Activated T-cell treated with anti-CD3 and anti-CD28 coated beads, Interleukin-2, amount 50 U/mL, for 4 hours (primary cell): Measurements from ENCODE around the gene TAF1L. TPM values are rescaled to one million over a fixed set of nuclear protein-coding genes. Genes with fewer than 3 reads are reported as not detected.
"Not testable (repeated sequence)": the region's sequence is repeated elsewhere in the genome, so short reads cannot be mapped to it uniquely, and the experiment has no call there.

ENCODE experiments used
- ATAC-seq, 2 donors: fragments of 200-7000 bp; cut with Tn5 transposase; one replicate each; pipeline ENCODE4 v1.10.0; 2021
- DNase-seq: peaks from one replicate; pipeline ENCODE4 v3.0.0-alpha.2; 2020
- H3K27me3 Mint-ChIP-seq: one replicate; pipeline ENCODE4 v1.8.0; 2021; ENCODE audit warnings: low read depth, mixed read lengths
- H3K36me3 Mint-ChIP-seq: one replicate; pipeline ENCODE4 v1.8.0; 2022; ENCODE audit warnings: mixed read lengths; ENCODE audit not compliant: insufficient read depth
- H3K4me1 Mint-ChIP-seq: one replicate; pipeline ENCODE4 v1.8.0; 2021; ENCODE audit warnings: low read depth, mixed read lengths
- H3K4me3 Mint-ChIP-seq: one replicate; pipeline ENCODE4 v1.8.0; 2021; ENCODE audit warnings: mild to moderate bottlenecking, moderate library complexity, mixed read lengths
- H3K9me3 Mint-ChIP-seq: one replicate; pipeline ENCODE4 v1.8.0; 2021; ENCODE audit warnings: mixed read lengths
- total RNA-seq, 3 donors: library from RNA; stranded (reverse); gene quantifications; one replicate each; pipeline ENCODE4 v1.2.1, GENCODE V29; 2021

The TAF1L gene
- total RNA-seq, 3 donors from 2014 or later: 0.05 TPM; not detected in 2

GRCh38 chr9:32618261-32618660, 17.2 kb downstream of the TAF1L start:
- H3K36me3 Mint-ChIP-seq: no peaks in the 10 kb centered on the region
- H3K4me1 Mint-ChIP-seq: no peaks in the 10 kb centered on the region
- ATAC-seq: no peak
- H3K27me3 Mint-ChIP-seq: peaks cover 28% of the 10 kb centered on the region
- H3K9me3 Mint-ChIP-seq: no peaks in the 10 kb centered on the region
- H3K4me3 Mint-ChIP-seq: no peak overlapping the region
- no peak for DNase-seq

- no peak for DNase-seq
- Mint-ChIP-seq H3K4me1 (no peaks in the 10 kb centered on the region), H3K4me3 (no peak overlapping the region), H3K9me3 (peaks cover 8% of the 10 kb centered on the region), H3K36me3 (no peaks in the 10 kb centered on the region), H3K27me3 (peaks cover 10% of the 10 kb centered on the region)
- ATAC-seq: no peak
These were observed 28.7 kb downstream of the TAF1L start for GRCh38 chr9:32606811-32607210.

GRCh38 chr9:32603914-32604852, 31.3 kb downstream of the TAF1L start:
- ATAC-seq (no peak), DNase-seq (no peak)
- H3K9me3 Mint-ChIP-seq: peaks cover 8% of the 10 kb centered on the region
- H3K4me1 Mint-ChIP-seq: no peaks in the 10 kb centered on the region
- H3K27me3 Mint-ChIP-seq: peaks cover 18% of the 10 kb centered on the region
- no peak overlapping the region for H3K4me3 Mint-ChIP-seq
- H3K36me3 Mint-ChIP-seq: no peaks in the 10 kb centered on the region

GRCh38 chr9:32599021-32599420, 36.4 kb downstream of the TAF1L start:
- H3K27me3 Mint-ChIP-seq: peaks cover 26% of the 10 kb centered on the region
- H3K36me3 Mint-ChIP-seq, H3K9me3 Mint-ChIP-seq, ATAC-seq, DNase-seq, H3K4me3 Mint-ChIP-seq, H3K4me1 Mint-ChIP-seq: not testable (repeated sequence)

GRCh38 chr9:32596936-32597335, 38.5 kb downstream of the TAF1L start:
- H3K4me3 Mint-ChIP-seq: no peak overlapping the region
- ATAC-seq (no peak), DNase-seq (no peak)
- H3K27me3 Mint-ChIP-seq: peaks cover 24% of the 10 kb centered on the region
- no peaks in the 10 kb centered on the region for H3K9me3 Mint-ChIP-seq
- no peaks in the 10 kb centered on the region for H3K36me3 Mint-ChIP-seq
- H3K4me1 Mint-ChIP-seq: no peaks in the 10 kb centered on the region

- DNase-seq: no peak
- peaks cover 25% of the 10 kb centered on the region for H3K27me3 Mint-ChIP-seq
- no peaks in the 10 kb centered on the region for H3K4me1 Mint-ChIP-seq
- no peak for ATAC-seq
- no peaks in the 10 kb centered on the region for H3K36me3 Mint-ChIP-seq
- H3K4me3 Mint-ChIP-seq: no peak overlapping the region
- no peaks in the 10 kb centered on the region for H3K9me3 Mint-ChIP-seq
These were observed 39.2 kb downstream of the TAF1L start for GRCh38 chr9:32596096-32596865.

GRCh38 chr9:32590898-32591297, 44.6 kb downstream of the TAF1L start:
- no peak for ATAC-seq
- Mint-ChIP-seq H3K36me3 (no peaks in the 10 kb centered on the region), H3K4me3 (no peak overlapping the region), H3K9me3 (no peaks in the 10 kb centered on the region), H3K4me1 (no peaks in the 10 kb centered on the region), H3K27me3 (peaks cover 14% of the 10 kb centered on the region)
- DNase-seq: no peak

GRCh38 chr9:32590476-32590875, 45.0 kb downstream of the TAF1L start:
- no peaks in the 10 kb centered on the region for H3K4me1 Mint-ChIP-seq
- no peaks in the 10 kb centered on the region for H3K9me3 Mint-ChIP-seq
- ATAC-seq (no peak), DNase-seq (no peak)
- H3K4me3 Mint-ChIP-seq: no peak overlapping the region
- H3K27me3 Mint-ChIP-seq: peaks cover 14% of the 10 kb centered on the region
- H3K36me3 Mint-ChIP-seq: no peaks in the 10 kb centered on the region

GRCh38 chr9:32589083-32589723, 46.3 kb downstream of the TAF1L start:
- H3K4me1 Mint-ChIP-seq: no peaks in the 10 kb centered on the region
- no peaks in the 10 kb centered on the region for H3K9me3 Mint-ChIP-seq
- peaks cover 15% of the 10 kb centered on the region for H3K27me3 Mint-ChIP-seq
- ATAC-seq (peak; percentile 46 to 58), DNase-seq (no peak)
- H3K4me3 Mint-ChIP-seq: no peak overlapping the region
- no peaks in the 10 kb centered on the region for H3K36me3 Mint-ChIP-seq

- ATAC-seq (peak; percentile 58 to 72), DNase-seq (no peak)
- no peaks in the 10 kb centered on the region for H3K36me3 Mint-ChIP-seq
- H3K4me3 Mint-ChIP-seq: no peak overlapping the region
- peaks cover 15% of the 10 kb centered on the region for H3K27me3 Mint-ChIP-seq
- no peaks in the 10 kb centered on the region for H3K4me1 Mint-ChIP-seq
- H3K9me3 Mint-ChIP-seq: no peaks in the 10 kb centered on the region
These were observed 47.6 kb downstream of the TAF1L start for GRCh38 chr9:32587901-32588300.

- Mint-ChIP-seq H3K27me3 (peaks cover 10% of the 10 kb centered on the region), H3K36me3 (no peaks in the 10 kb centered on the region), H3K4me1 (no peaks in the 10 kb centered on the region), H3K4me3 (no peak overlapping the region), H3K9me3 (no peaks in the 10 kb centered on the region)
- ATAC-seq: no peak
- DNase-seq: no peak
These were observed 50.7 kb downstream of the TAF1L start for GRCh38 chr9:32584784-32585183.

GRCh38 chr9:32581512-32582143, 53.8 kb downstream of the TAF1L start:
- Mint-ChIP-seq H3K4me1 (no peaks in the 10 kb centered on the region), H3K27me3 (peaks cover 20% of the 10 kb centered on the region), H3K9me3 (no peaks in the 10 kb centered on the region), H3K4me3 (no peak overlapping the region), H3K36me3 (no peaks in the 10 kb centered on the region)
- DNase-seq (no peak), ATAC-seq (peak in 1 of 2 donors; percentile 61)

- no peaks in the 10 kb centered on the region for H3K4me1 Mint-ChIP-seq
- no peak for DNase-seq
- no peaks in the 10 kb centered on the region for H3K36me3 Mint-ChIP-seq
- H3K4me3 Mint-ChIP-seq: no peak overlapping the region
- no peaks in the 10 kb centered on the region for H3K9me3 Mint-ChIP-seq
- H3K27me3 Mint-ChIP-seq: peaks cover 21% of the 10 kb centered on the region
- no peak for ATAC-seq
These were observed 54.7 kb downstream of the TAF1L start for GRCh38 chr9:32580631-32581300.
